Erythroblast (primary cell): Measurements from ENCODE around the gene HTRA1.

Experiments
- GATA1 ChIP-seq: IDR thresholded peaks from 2 replicates; pipeline ENCODE4 v1.6.1; 2011; ENCODE audit warnings: low read depth, mild to moderate bottlenecking, control low read depth, low read length, moderate library complexity
- POLR2A ChIP-seq: IDR thresholded peaks from 2 replicates; pipeline ENCODE4 v1.6.1; 2011; ENCODE audit warnings: mild to moderate bottlenecking, low read length

GRCh38 chr10:122474131-122474818, 12.9 kb downstream of the HTRA1 start:
- no peak for TF ChIP-seq POLR2A
- no peak for TF ChIP-seq GATA1
